Activated CD8-positive, alpha-beta memory T cell treated with anti-CD3 and anti-CD28 coated beads for 24 hours (primary cell): Measurements from ENCODE around the gene IQCK.
"Not testable (repeated sequence)": the region's sequence is repeated elsewhere in the genome, so short reads cannot be mapped to it uniquely, and the experiment has no call there.

Experiments
- DNase-seq: peaks from one replicate; pipeline ENCODE4 v3.0.0-alpha.2; 2020

The IQCK gene

GRCh38 chr16:19700319-19700781 lies 17.7 kb upstream of the IQCK start:
- no peak for DNase-seq

DNA sequence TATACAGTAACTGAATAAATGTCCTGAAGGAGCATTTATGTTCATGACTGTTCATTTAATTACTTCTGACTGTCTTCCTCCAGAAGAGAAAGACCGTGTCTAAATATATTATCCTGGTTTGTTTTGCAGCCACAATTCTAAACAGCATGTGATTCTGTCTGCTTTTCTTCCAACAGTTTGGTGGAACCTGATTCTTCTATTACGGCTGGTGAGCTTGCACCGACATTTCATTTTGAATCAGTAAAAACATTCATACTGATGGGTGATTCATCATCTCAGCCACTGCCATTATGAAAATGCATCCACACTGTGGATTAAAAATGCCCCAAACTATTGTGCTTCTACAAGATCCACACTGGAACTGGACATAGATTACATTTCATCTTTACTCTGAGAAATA lies 17.0 kb upstream of the IQCK start:
- DNase-seq: no peak

DNA sequence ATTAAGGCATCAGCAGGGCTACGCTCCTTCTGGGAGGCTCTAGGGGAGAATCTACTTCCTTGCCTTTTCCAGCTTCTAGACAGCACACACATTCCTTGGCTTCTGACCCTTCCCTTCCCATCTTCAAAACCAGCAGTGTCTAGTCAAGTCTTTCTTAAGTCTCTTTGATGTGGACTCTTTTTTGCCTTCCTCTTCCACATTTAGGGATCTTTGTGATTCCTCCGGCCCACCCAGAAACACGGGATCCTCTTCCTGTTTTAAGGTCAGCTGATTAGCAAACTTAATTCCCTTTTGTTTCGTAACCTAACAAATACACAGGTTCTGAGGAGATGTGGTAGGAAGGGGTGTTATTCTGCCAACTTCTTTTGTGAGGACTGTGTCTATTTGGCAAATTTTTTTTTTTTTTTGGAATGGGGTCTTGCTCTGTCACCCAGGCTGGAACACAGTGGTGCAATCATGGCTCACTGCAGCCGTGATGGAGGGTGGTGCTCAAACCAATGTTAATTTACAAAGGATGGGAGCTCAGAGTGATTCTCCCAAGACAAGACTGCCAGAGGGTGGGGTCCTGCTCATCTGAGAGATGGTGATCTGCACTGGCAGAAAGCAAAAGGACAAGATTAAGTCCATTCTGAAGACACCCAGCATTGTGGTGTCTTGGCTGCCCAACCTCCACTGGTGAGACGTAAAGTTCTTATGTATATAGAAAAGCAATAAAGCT lies 14.7 kb upstream of the IQCK start:
- DNase-seq: no peak

DNA sequence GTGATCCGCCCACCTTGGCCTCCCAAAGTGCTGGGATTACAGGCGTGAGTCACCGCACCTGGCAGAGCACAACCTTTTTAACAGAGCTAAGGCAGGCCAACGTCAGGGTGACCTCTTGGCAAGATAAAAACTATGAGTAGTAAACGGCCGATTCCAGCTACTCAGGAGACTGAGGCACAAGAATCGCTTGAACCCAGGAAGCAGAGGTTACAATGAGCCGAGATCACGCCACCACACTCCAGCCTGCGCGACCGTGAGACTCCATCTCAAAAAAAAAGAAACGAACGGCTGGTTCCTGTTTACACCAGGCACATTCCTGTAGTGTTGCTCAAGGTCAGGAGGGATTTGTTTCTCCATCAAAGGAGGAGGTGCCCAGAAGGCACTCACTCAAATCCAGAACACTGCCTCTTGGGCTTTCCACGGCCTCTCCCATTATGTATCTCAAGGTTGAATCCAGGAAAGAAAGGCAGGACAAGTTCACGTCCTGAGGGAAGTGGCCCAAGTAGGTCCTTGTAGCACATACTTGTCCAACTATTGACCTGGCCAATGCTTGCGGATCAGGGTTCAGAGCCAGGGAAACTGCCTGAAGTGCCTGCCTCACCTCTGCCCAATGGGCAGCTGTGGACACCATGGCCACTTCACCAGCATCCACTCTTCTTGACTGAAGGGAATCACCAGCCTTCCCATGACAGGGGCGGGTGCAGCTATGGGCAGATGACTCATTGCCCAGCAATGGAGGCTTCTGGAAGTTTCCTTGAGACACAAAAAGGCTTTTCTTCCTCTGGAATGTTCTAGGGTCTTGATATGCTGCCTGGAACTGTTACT lies 13.5 kb upstream of the IQCK start:
- DNase-seq: no peak

- no peak for DNase-seq
Measured at GRCh38 chr16:19705146-19705501, 12.9 kb upstream of the IQCK start.

DNA sequence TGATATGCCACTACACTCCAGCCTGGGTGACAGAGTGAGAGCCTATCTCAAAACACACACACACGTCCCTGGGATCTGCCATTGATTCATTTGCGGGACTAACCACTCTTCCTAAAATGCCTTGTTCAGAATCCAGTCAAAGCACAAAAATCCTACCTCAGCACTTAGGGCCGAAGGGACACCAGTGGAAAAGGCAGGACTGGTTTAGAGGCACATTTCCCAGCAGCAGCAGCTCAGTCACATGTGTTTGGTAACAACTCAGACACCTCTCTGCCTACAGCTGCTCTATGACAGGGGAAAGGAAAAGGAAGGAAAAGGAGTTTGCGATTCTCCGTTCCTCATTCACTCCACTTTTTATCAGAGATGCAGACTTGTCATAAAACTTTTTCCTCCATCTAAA lies 12.2 kb upstream of the IQCK start:
- DNase-seq: no peak

DNA sequence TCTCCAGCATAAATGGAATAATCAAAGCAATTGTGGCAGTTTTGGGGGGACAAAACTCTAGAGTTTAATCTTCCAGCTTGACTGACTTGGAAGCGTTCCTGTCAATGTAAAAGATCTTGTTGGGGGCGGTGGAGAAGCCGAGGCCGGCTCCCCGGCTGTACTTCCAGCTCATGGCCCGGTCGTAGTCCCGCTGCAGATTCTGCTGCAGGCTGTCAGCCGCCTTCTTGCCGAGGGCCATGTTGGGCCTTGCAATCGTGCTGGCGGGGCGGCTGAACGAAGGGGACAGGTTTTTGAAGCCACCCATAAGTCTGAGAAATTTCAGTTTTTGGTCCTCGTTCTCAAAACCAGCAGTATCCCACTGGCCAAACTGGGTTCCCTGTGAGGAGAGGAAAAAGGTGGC lies 11.2 kb upstream of the IQCK start:
- no peak for DNase-seq

- no peak for DNase-seq
Measured at GRCh38 chr16:19707569-19708295, 10.3 kb upstream of the IQCK start.

DNA sequence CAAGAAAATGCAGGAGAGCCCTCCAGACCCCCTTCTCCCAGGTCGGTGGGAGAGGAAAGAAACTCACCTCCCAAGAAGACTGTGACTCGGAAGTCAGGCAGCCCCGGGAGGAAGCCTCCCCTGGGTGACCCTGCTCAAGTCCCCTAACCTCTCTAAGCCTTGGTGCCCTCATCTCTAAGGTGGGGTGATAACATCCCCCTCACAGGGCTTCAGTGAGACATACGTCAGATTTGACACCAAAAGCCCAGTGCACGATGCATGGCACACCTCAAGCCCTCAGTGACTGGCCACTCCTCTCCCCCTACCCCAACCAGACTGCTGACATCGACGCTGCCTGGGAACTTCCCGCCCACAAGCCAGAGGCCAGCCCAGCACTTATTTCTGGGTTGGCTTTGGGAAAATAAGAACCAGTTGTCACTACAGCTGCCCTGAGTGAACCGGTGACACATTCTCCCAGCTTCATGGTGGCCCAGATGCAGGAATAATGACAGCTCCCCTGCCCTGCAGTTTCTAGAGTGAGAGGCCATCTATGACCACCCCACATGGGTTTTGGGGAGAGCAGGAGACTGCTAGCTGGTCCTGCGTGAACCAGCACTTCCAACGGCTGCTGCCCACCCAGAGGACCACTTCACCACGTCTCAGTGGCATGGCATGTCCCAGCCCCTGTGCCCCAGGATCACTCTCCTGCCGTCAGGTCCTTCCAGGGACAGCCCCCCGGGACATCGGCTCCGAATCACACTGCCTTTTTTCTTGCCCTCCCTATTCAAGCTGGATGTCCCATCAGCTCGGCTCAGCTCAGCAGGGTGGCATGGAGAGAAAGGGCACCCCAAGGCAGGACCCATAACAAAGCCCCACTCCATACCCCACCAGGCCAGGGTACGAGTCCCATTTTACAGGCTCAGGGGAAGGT lies 9.5 kb upstream of the IQCK start:
- DNase-seq: no peak

DNA sequence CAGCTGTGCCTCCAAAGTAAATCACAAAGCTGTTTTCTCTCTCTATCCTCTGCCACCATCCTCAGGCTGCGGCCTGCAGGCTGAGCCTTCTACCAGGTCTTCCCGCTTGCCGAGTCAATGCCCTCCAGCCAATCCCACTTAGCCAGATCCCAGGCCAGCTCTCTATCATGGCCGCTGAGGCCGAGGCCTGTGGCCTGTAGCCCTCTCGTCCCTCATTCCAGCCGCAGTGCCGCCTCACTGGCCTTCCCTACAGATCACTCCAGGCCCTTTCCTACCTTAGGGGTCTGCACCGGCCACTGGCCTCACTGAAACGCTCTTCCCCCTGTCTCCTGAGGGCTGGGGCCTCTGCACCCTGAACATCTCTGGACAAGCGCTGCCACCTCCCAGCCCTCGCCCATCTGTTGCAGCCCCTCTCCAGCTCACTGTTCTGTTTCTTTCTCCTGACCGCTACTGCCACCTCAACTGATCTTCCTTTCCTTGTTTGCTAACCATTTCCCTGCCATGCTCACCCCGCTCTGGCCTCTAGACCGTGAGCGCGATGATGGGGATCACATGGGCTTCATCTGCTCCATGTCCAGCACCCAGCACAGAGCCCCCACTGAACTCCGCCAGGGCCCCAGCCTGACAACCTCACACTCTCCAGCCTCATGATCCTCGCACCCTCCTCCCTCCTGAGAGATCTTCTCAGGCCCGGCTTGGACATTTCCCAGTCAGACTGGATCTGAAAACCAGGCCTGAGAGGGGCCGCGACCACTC lies 8.5 kb upstream of the IQCK start:
- no peak for DNase-seq

GRCh38 chr16:19710191-19710908 lies 7.7 kb upstream of the IQCK start:
- DNase-seq: no peak

DNA sequence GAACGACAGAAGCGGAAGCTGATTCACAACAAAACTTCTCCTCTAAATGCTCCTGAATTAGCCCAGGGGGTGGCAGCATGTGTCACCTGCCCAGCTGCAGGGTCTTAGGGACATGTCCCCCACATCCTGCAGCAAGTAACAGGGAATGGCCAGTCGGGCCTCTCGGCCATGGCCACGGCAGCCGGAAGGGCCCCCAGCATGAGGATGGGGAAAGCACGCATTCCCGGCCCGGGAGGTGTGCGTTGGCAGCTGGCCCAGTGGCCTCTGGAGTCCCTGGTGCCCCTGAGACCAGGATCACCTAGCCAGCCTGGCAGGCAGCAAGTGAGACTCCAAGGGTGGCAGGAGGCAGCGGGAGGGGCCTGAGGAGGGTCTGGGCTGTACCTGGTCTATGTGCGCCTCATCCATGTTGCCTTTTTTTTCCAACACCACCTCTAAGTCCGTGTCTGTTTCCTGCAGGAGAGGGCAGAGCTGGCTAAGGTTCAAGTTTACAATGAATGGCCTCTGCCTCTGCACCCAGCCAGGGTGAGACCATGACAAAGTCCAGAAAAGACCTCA lies 7.0 kb upstream of the IQCK start:
- DNase-seq: no peak

DNA sequence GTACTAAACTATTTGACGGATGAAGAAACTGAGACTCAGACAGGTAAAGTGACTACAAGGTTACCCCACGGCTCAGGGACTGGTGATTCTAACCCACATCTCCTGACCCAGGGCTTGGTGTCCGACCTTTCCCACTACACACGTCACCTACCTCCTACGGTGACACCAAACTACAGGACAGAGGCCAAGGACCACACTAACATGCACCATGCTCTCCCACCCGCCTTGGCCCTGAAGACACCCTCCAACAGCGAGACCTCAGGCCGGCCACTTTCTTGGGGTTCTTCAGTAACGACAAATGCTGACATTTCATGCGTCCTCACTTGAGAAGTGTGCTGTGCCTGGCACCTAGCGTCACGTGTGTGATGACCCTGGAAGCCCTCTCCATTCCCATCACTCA lies 6.4 kb upstream of the IQCK start:
- no peak for DNase-seq

GRCh38 chr16:19712418-19713058 lies 5.5 kb upstream of the IQCK start:
- DNase-seq: no peak

- DNase-seq: no peak
Measured at GRCh38 chr16:19713697-19714096, 4.4 kb upstream of the IQCK start.

- no peak for DNase-seq
Measured at GRCh38 chr16:19715566-19715965, 2.5 kb upstream of the IQCK start.

DNA sequence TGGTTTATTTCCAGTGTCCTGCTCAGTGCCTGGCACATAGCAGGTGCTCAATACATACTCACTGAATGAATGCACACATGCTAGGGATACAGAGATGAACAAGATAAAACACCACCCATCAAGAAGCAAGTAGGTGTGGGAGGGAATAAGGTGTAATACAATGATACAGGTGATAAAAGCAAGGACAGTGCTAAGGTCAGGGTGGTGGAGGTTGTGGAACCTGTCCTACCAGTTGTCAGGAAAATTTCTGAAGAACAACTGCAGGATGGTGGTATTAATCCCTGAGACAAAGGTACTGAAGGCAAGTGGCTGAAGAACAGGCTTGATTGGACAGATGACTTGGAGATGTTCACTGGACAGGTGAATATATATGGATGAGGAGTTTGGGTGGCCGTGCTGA lies 1.9 kb upstream of the IQCK start:
- no peak for DNase-seq

DNA sequence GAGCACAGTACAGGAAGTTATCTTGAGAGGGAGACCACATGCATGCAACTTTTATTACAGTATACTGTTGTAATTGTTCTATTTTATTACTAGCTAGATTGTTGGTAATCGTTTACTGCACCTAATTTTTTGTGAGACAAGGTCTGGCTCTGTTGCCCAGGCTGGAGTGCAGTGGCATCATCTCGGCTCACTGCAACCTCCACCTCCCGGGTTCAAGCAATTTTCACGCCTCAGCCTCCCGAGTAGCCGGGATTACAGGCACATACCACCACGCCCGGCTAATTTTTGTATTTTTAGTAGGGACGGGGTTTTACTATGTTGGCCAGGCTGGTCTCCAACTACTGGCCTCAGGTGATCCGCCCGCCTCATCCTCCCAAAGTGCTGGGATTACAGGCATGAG lies 1.3 kb upstream of the IQCK start:
- DNase-seq: not testable (repeated sequence)

DNA sequence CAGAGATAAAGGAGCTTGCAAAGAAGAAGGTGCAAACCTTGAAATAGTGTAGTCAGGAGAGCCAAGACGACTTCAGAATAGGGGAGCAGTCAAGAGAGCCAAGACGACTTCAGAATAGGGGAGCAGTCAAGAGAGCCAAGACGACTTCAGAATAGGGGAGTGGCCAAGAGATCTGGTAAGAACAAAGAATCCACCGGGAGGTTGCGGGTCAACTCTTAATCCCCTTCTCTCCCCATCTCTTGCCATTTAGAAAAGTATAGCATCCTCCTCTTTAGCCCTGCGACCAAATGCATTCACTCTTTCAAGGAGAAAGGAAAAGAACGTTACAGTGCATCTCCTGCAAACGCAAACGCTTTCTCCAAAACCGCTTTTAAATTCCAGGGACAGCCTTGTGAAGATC lies 757 bp upstream of the IQCK start:
- DNase-seq: no peak

- no peak for DNase-seq
Measured at GRCh38 chr16:19718624-19718965, 524 bp downstream of the IQCK start.
